WTC11 (cell line): ENCODE data around the gene SMARCB1.

Experiments
- ARID4B ChIP-seq: sonication (generic); formaldehyde crosslinking; IDR thresholded peaks from 2 replicates; pipeline ENCODE4 v1.8.0; 2023; ENCODE audit warnings: missing genetic modification reagents, mild to moderate bottlenecking, borderline replicate concordance
- ATF2 ChIP-seq: sonication (generic); formaldehyde crosslinking; IDR thresholded peaks from 2 replicates; pipeline ENCODE4 v1.8.1; 2022; ENCODE audit warnings: low read depth, missing genetic modification reagents, borderline replicate concordance
- ATF3 ChIP-seq: sonication (generic); formaldehyde crosslinking; conservative IDR thresholded peaks from 2 replicates; pipeline ENCODE4 v1.8.1; 2022; ENCODE audit warnings: mild to moderate bottlenecking, missing genetic modification reagents
- CREB1 ChIP-seq: sonication (generic); formaldehyde crosslinking; IDR thresholded peaks from 2 replicates; pipeline ENCODE4 v1.8.0; 2023; ENCODE audit warnings: mild to moderate bottlenecking, missing genetic modification reagents
- CREM ChIP-seq: sonication (generic); formaldehyde crosslinking; IDR thresholded peaks from 2 replicates; pipeline ENCODE4 v1.8.1; 2022; ENCODE audit warnings: mild to moderate bottlenecking, missing genetic modification reagents, moderate library complexity
- CTCF ChIP-seq: fragments of 200-600 bp; IDR thresholded peaks from 2 replicates; pipeline ENCODE4 v1.8.0; 2022; ENCODE audit warnings: antibody characterized with exemption
- FOXP4 ChIP-seq: sonication (generic); formaldehyde crosslinking; IDR thresholded peaks from 2 replicates; pipeline ENCODE4 v1.8.0; 2022; ENCODE audit warnings: mild to moderate bottlenecking, missing genetic modification reagents
- MLX ChIP-seq: sonication (generic); formaldehyde crosslinking; IDR thresholded peaks from 2 replicates; pipeline ENCODE4 v1.8.1; 2023; ENCODE audit warnings: mild to moderate bottlenecking, missing genetic modification reagents, moderate library complexity
- NR1H2 ChIP-seq: sonication (generic); formaldehyde crosslinking; IDR thresholded peaks from 2 replicates; pipeline ENCODE4 v1.9.0; 2021; ENCODE audit warnings: mild to moderate bottlenecking, moderate library complexity, missing genetic modification reagents
- USF2 ChIP-seq: sonication (generic); formaldehyde crosslinking; IDR thresholded peaks from 2 replicates; pipeline ENCODE4 v1.8.1; 2023; ENCODE audit warnings: mild to moderate bottlenecking, missing genetic modification reagents, moderate library complexity
- ZNF232 ChIP-seq: sonication (generic); formaldehyde crosslinking; IDR thresholded peaks from 2 replicates; pipeline ENCODE4 v1.8.0; 2022; ENCODE audit warnings: mild to moderate bottlenecking, missing genetic modification reagents

- no peak for TF ChIP-seq CTCF
- TF ChIP-seq FOXP4 (CRISPR knock-in tag) = no peak
- TF ChIP-seq ATF2 = no peak
- no peak for TF ChIP-seq NR1H2
- no peak for TF ChIP-seq ATF3 (CRISPR knock-in tag)
- TF ChIP-seq CREB1 (CRISPR knock-in tag) = no peak
- TF ChIP-seq ZNF232 (CRISPR knock-in tag) = no peak
- no peak for TF ChIP-seq MLX (CRISPR knock-in tag)
- no peak for TF ChIP-seq CREM (CRISPR knock-in tag)
- no peak for TF ChIP-seq ARID4B (CRISPR knock-in tag)
- no peak for TF ChIP-seq USF2
Measured at GRCh38 chr22:23762842-23763578, 23.8 kb upstream of the SMARCB1 start, which contains the start of gene C22orf15.
